WI38 (cell line): Measurements from ENCODE around the gene CD164L2.

Source experiments
- H3K4me3 ChIP-seq: 2 replicates; pipeline ENCODE4 v1.5.1; 2011; ENCODE audit warnings: low read depth, mild to moderate bottlenecking, control low read depth, low read length
- CTCF ChIP-seq: IDR thresholded peaks from 2 replicates; pipeline ENCODE4 v1.5.1; 2012; ENCODE audit warnings: low read depth, mild to moderate bottlenecking, control low read depth, low read length

The CD164L2 gene

GRCh38 chr1:27372022-27372807 lies 10.9 kb downstream of the CD164L2 start:
- H3K4me3 ChIP-seq: no peak overlapping the region
- TF ChIP-seq CTCF: no peak

GRCh38 chr1:27368869-27369582 lies 14.1 kb downstream of the CD164L2 start:
- no peak overlapping the region for H3K4me3 ChIP-seq
- TF ChIP-seq CTCF: peak; percentile 11; the same call in 1 of the 2 replicates

- H3K4me3 ChIP-seq: peak overlapping the region; percentile 61
- TF ChIP-seq CTCF: no peak
Observed at GRCh38 chr1:27367160-27367650, 15.9 kb downstream of the CD164L2 start.

- H3K4me3 ChIP-seq: peak within 1 kb of the TSS; percentile 61
- TF ChIP-seq CTCF: 0 out of 2 replicates have a peak, but pooled peaks have one; percentile 7
Observed at GRCh38 chr1:27366411-27367159, 16.5 kb downstream of the CD164L2 start, which contains the start of gene MAP3K6. Gene MAP3K6, minus strand, starts transcription at chr1:27366961. Its CDS starts 364 bp downstream, at chr1:27366597.

GRCh38 chr1:27366113-27366410 lies 17.1 kb downstream of the CD164L2 start:
- no peak for TF ChIP-seq CTCF

GRCh38 chr1:27365372-27366112 lies 17.6 kb downstream of the CD164L2 start:
- H3K4me3 ChIP-seq: peak overlapping the region; percentile 61
- TF ChIP-seq CTCF: no peak

More at GRCh38 chr1:27366113-27366410, 17.1 kb downstream of the CD164L2 start:
- H3K4me3 ChIP-seq: peak overlapping the region; percentile 61
